ENCODE measurements around the gene ADAMTS12. TPM values are rescaled to one million over a fixed set of nuclear protein-coding genes. Genes with fewer than 3 reads are reported as not detected.
A peak's percentile ranks its signal among the peaks of the same experiment; 100 is the strongest.

ADAMTS12 gene
- total RNA-seq, 1 experiment from 2014 or later, result 0.18 TPM

GRCh38 chr5:33692980-33693379 lies 198.8 kb downstream of the ADAMTS12 start:
- Histone ChIP-seq H2AFZ (ENCODE audit: low read length) (no peak overlapping the region), H3K27ac (ENCODE audit: low read length) (no peak overlapping the region), H3K9me2 (replicated peaks; ENCODE audit: low read length) (0 out of 2 replicates have a peak, but pooled peaks cover 3% of the 10 kb centered on the region), H3K27me3 (ENCODE audit: low read length) (no peaks in the 10 kb centered on the region), H3K36me3 (ENCODE audit: low read depth, low read length) (no peaks in the 10 kb centered on the region), H3K9me3 (ENCODE audit: low read length) (no peaks in the 10 kb centered on the region), H3K4me2 (ENCODE audit: low read length) (no peak overlapping the region), H3F3A (ENCODE audit: low read length, unreplicated experiment) (no peaks in the 10 kb centered on the region), H3K4me3 (ENCODE audit: low read length) (no peak overlapping the region), H3K9ac (ENCODE audit: low read length) (no peak overlapping the region), H3K4me1 (ENCODE audit: insufficient read depth, low read length) (peaks cover 13% of the 10 kb centered on the region; the same call in 1 of the 2 replicates), H4K20me1 (ENCODE audit: low read length) (no peaks in the 10 kb centered on the region), H3K79me2 (ENCODE audit: low read length) (no peaks in the 10 kb centered on the region)
- POLR2A ChIA-PET (ENCODE audit: unreplicated experiment), result interaction anchor here (0.7 kb wide), 1 partner anchor 13 kb away, joined by 3 read pairs; no protein-coding TSS in a partner anchor
- CTCF ChIA-PET, result no interaction called here
- BruUV-seq (replicated peaks), result no TSS peak
- TF ChIP-seq EZH2phosphoT487 (IDR thresholded peaks at IDR 0.05; ENCODE audit: borderline replicate concordance, low read length), result no peak
- no peak for TF ChIP-seq EZH2 (IDR thresholded peaks at IDR 0.05; ENCODE audit: low read length, unreplicated experiment)
- no peak for TF ChIP-seq CTCF (conservative IDR thresholded peaks at IDR 0.05; ENCODE audit: low read depth, low read length)
- DNase-seq (peak; percentile 16), ATAC-seq (no peak)
- intact Hi-C loops (cut with micrococcal nuclease), result no loop called here

- TF ChIP-seq CTCF (conservative IDR thresholded peaks at IDR 0.05; ENCODE audit: low read depth, low read length) (no peak), EZH2 (IDR thresholded peaks at IDR 0.05; ENCODE audit: low read length, unreplicated experiment) (no peak), EZH2phosphoT487 (IDR thresholded peaks at IDR 0.05; ENCODE audit: borderline replicate concordance, low read length) (no peak)
- CTCF ChIA-PET, result no interaction called here
- DNase-seq (no peak), ATAC-seq (no peak)
- H3K9ac ChIP-seq (ENCODE audit: low read length), result no peak overlapping the region
- H3K4me2 ChIP-seq (ENCODE audit: low read length), result no peak overlapping the region
- no peaks in the 10 kb centered on the region for H4K20me1 ChIP-seq (ENCODE audit: low read length)
- POLR2A ChIA-PET (ENCODE audit: unreplicated experiment), result no interaction called here
- H3K9me2 ChIP-seq (replicated peaks; ENCODE audit: low read length), result 0 out of 2 replicates have a peak, but pooled peaks cover 3% of the 10 kb centered on the region
- no peaks in the 10 kb centered on the region for H3K36me3 ChIP-seq (ENCODE audit: low read depth, low read length)
- no peaks in the 10 kb centered on the region for H3F3A ChIP-seq (ENCODE audit: low read length, unreplicated experiment)
- H3K27me3 ChIP-seq (ENCODE audit: low read length), result no peaks in the 10 kb centered on the region
- intact Hi-C loops (cut with micrococcal nuclease), result no loop called here
- no TSS peak for BruUV-seq (replicated peaks)
- no peak overlapping the region for H3K4me3 ChIP-seq (ENCODE audit: low read length)
- H2AFZ ChIP-seq (ENCODE audit: low read length), result no peak overlapping the region
- no peaks in the 10 kb centered on the region for H3K9me3 ChIP-seq (ENCODE audit: low read length)
- H3K79me2 ChIP-seq (ENCODE audit: low read length), result no peaks in the 10 kb centered on the region
- peaks cover 13% of the 10 kb centered on the region; the same call in 1 of the 2 replicates for H3K4me1 ChIP-seq (ENCODE audit: insufficient read depth, low read length)
- H3K27ac ChIP-seq (ENCODE audit: low read length), result no peak overlapping the region
Observed at GRCh38 chr5:33691856-33692255, 199.9 kb downstream of the ADAMTS12 start.

- no peaks in the 10 kb centered on the region for H3K79me2 ChIP-seq (ENCODE audit: low read length)
- DNase-seq, result peak; percentile 56
- ATAC-seq, result peak; percentile 37
- H3K9ac ChIP-seq (ENCODE audit: low read length), result no peak overlapping the region
- intact Hi-C loops (cut with micrococcal nuclease), result no loop called here
- peaks cover 13% of the 10 kb centered on the region; the same call in 1 of the 2 replicates for H3K4me1 ChIP-seq (ENCODE audit: insufficient read depth, low read length)
- no TSS peak for BruUV-seq (replicated peaks)
- no peaks in the 10 kb centered on the region for H4K20me1 ChIP-seq (ENCODE audit: low read length)
- no peaks in the 10 kb centered on the region for H3K9me3 ChIP-seq (ENCODE audit: low read length)
- TF ChIP-seq CTCF (conservative IDR thresholded peaks at IDR 0.05; ENCODE audit: low read depth, low read length), result no peak
- TF ChIP-seq EZH2 (IDR thresholded peaks at IDR 0.05; ENCODE audit: low read length, unreplicated experiment), result no peak
- TF ChIP-seq EZH2phosphoT487 (IDR thresholded peaks at IDR 0.05; ENCODE audit: borderline replicate concordance, low read length), result no peak
- POLR2A ChIA-PET (ENCODE audit: unreplicated experiment), result no interaction called here
- no peaks in the 10 kb centered on the region for H3K27me3 ChIP-seq (ENCODE audit: low read length)
- no peaks in the 10 kb centered on the region for H3K36me3 ChIP-seq (ENCODE audit: low read depth, low read length)
- no peak overlapping the region for H3K4me3 ChIP-seq (ENCODE audit: low read length)
- CTCF ChIA-PET, result no interaction called here
- no peak overlapping the region for H3K27ac ChIP-seq (ENCODE audit: low read length)
- H3K9me2 ChIP-seq (replicated peaks; ENCODE audit: low read length), result 0 out of 2 replicates have a peak, but pooled peaks cover 3% of the 10 kb centered on the region
- 0 out of 2 replicates have a peak overlapping the region, but pooled peaks have one; percentile 20 for H2AFZ ChIP-seq (ENCODE audit: low read length)
- H3K4me2 ChIP-seq (ENCODE audit: low read length), result no peak overlapping the region
- no peaks in the 10 kb centered on the region for H3F3A ChIP-seq (ENCODE audit: low read length, unreplicated experiment)
Observed at GRCh38 chr5:33690374-33691135, 201.2 kb downstream of the ADAMTS12 start.
